Measurements from ENCODE around the gene BPIFB3. TPM values are rescaled to one million over a fixed set of nuclear protein-coding genes. Genes with fewer than 3 reads are reported as not detected.

Gene BPIFB3
- total and polyA plus RNA-seq, 2 of the 13 experiments (the other 11 are each of a cell fraction or from before 2014, with no cell fraction given), result 0.09 TPM; not detected in 1

DNA sequence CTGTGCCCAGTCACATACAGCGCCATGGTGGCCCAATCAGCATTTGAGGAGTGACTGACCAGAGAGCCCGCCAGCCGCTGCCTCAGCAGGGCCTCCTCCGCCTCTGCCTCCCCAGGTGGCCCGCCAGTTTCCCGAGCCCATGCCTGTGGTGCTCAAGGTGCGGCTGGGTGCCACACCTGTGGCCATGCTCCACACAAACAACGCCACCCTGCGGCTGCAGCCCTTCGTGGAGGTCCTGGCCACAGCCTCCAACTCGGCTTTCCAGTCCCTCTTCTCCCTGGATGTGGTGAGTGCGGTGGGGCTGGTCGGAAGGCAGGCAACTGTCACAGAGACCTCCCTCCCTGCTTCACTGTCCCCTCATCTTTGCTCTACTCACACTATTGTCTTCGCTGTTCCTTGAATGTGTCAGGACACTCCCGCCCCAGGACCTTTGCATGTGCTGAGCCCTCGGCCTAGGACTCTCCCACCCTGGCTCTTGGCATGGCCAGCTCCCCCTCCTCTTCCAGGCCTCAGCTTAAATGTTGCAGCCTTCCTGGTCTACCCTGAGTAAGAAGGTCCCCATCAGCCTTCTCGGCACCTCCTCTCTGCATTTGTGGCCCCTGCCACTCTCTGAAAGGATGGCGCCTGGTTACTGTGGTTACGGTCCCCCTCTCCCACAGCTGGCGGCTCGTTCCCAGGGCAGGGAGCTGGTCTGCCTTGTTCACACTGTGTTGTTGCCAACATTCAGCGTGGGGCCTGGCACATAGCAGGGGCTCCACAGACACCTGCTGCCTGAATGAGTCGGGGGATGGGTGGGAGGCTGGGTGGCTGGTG is 34.0 kb upstream of the BPIFB3 start (continued):
- TF ChIP-seq, protein P1, sequence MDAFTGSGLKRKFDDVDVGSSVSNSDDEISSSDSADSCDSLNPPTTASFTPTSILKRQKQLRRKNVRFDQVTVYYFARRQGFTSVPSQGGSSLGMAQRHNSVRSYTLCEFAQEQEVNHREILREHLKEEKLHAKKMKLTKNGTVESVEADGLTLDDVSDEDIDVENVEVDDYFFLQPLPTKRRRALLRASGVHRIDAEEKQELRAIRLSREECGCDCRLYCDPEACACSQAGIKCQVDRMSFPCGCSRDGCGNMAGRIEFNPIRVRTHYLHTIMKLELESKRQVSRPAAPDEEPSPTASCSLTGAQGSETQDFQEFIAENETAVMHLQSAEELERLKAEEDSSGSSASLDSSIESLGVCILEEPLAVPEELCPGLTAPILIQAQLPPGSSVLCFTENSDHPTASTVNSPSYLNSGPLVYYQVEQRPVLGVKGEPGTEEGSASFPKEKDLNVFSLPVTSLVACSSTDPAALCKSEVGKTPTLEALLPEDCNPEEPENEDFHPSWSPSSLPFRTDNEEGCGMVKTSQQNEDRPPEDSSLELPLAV (CRISPR knock-in tag; conservative IDR thresholded peaks at IDR 0.05; ENCODE audit: low read depth), result peak; percentile 79; the same call in 1 of the 2 replicates
- TF ChIP-seq, protein P2, sequence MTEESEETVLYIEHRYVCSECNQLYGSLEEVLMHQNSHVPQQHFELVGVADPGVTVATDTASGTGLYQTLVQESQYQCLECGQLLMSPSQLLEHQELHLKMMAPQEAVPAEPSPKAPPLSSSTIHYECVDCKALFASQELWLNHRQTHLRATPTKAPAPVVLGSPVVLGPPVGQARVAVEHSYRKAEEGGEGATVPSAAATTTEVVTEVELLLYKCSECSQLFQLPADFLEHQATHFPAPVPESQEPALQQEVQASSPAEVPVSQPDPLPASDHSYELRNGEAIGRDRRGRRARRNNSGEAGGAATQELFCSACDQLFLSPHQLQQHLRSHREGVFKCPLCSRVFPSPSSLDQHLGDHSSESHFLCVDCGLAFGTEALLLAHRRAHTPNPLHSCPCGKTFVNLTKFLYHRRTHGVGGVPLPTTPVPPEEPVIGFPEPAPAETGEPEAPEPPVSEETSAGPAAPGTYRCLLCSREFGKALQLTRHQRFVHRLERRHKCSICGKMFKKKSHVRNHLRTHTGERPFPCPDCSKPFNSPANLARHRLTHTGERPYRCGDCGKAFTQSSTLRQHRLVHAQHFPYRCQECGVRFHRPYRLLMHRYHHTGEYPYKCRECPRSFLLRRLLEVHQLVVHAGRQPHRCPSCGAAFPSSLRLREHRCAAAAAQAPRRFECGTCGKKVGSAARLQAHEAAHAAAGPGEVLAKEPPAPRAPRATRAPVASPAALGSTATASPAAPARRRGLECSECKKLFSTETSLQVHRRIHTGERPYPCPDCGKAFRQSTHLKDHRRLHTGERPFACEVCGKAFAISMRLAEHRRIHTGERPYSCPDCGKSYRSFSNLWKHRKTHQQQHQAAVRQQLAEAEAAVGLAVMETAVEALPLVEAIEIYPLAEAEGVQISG (CRISPR knock-in tag; IDR thresholded peaks at IDR 0.05), result no peak
- TF ChIP-seq, protein P3, sequence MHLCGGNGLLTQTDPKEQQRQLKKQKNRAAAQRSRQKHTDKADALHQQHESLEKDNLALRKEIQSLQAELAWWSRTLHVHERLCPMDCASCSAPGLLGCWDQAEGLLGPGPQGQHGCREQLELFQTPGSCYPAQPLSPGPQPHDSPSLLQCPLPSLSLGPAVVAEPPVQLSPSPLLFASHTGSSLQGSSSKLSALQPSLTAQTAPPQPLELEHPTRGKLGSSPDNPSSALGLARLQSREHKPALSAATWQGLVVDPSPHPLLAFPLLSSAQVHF (CRISPR knock-in tag; IDR thresholded peaks at IDR 0.05), result 0 out of 2 replicates have a peak, but pooled peaks have one; percentile 54
- 0 out of 2 replicates have a peak, but pooled peaks have one; percentile 0 for TF ChIP-seq KDM2A (CRISPR knock-in tag; IDR thresholded peaks at IDR 0.05; ENCODE audit: borderline replicate concordance, low read depth)
- TF ChIP-seq ZBTB7A (CRISPR knock-in tag; IDR thresholded peaks at IDR 0.05), result 0 out of 2 replicates have a peak, but pooled peaks have one; percentile 29
- peak; percentile 93 for TF ChIP-seq AGO2 (optimal IDR thresholded peaks at IDR 0.05; ENCODE audit: low read depth, low read length)
- TF ChIP-seq, protein P4, sequence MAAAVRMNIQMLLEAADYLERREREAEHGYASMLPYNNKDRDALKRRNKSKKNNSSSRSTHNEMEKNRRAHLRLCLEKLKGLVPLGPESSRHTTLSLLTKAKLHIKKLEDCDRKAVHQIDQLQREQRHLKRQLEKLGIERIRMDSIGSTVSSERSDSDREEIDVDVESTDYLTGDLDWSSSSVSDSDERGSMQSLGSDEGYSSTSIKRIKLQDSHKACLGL (CRISPR knock-in tag; IDR thresholded peaks at IDR 0.05), result peak; percentile 38; the same call in 1 of the 2 replicates
- TF ChIP-seq ZC3H13 (CRISPR knock-in tag; IDR thresholded peaks at IDR 0.05), result peak; percentile 82; the same call in 1 of the 2 replicates
- TF ChIP-seq, protein P5, sequence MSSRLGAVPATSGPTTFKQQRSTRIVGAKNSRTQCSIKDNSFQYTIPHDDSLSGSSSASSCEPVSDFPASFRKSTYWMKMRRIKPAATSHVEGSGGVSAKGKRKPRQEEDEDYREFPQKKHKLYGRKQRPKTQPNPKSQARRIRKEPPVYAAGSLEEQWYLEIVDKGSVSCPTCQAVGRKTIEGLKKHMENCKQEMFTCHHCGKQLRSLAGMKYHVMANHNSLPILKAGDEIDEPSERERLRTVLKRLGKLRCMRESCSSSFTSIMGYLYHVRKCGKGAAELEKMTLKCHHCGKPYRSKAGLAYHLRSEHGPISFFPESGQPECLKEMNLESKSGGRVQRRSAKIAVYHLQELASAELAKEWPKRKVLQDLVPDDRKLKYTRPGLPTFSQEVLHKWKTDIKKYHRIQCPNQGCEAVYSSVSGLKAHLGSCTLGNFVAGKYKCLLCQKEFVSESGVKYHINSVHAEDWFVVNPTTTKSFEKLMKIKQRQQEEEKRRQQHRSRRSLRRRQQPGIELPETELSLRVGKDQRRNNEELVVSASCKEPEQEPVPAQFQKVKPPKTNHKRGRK (CRISPR knock-in tag; IDR thresholded peaks at IDR 0.05), result peak; percentile 21; the same call in 1 of the 2 replicates
- TF ChIP-seq ZNF572 (CRISPR knock-in tag; IDR thresholded peaks at IDR 0.05), result 0 out of 2 replicates have a peak, but pooled peaks have one; percentile 40
- TF ChIP-seq ZMAT3 (CRISPR knock-in tag; conservative IDR thresholded peaks at IDR 0.05), result 0 out of 2 replicates have a peak, but pooled peaks have one; percentile 32
- peak; percentile 27; the same call in 1 of the 2 replicates for TF ChIP-seq ETV5 (CRISPR knock-in tag; IDR thresholded peaks at IDR 0.05; ENCODE audit: borderline replicate concordance)
- TF ChIP-seq GABPB1 (CRISPR knock-in tag; IDR thresholded peaks at IDR 0.05), result 0 out of 2 replicates have a peak, but pooled peaks have one; percentile 14
- peak; percentile 44; the same call in 1 of the 2 replicates for TF ChIP-seq CHD4 (IDR thresholded peaks at IDR 0.05; ENCODE audit: borderline replicate concordance, low read length)
- TF ChIP-seq XRCC5 (optimal IDR thresholded peaks at IDR 0.05; ENCODE audit: low read length), result peak; percentile 43
- TF ChIP-seq TP53 (CRISPR knock-in tag; conservative IDR thresholded peaks at IDR 0.05), result no peak
- TF ChIP-seq MEF2D (CRISPR knock-in tag; IDR thresholded peaks at IDR 0.05), result 0 out of 2 replicates have a peak, but pooled peaks have one; percentile 29
- TF ChIP-seq ZMYM3 (CRISPR knock-in tag; IDR thresholded peaks at IDR 0.05), result peak; percentile 55; the same call in 1 of the 2 replicates
- peak; percentile 59; the same call in 1 of the 2 replicates for TF ChIP-seq HNRNPL (IDR thresholded peaks at IDR 0.05; ENCODE audit: low read depth, low read length)
- peak; percentile 93 for TF ChIP-seq RBFOX2 (IDR thresholded peaks at IDR 0.05; ENCODE audit: low read depth, low read length)
- TF ChIP-seq ZNF879 (CRISPR knock-in tag; IDR thresholded peaks at IDR 0.05), result 0 out of 2 replicates have a peak, but pooled peaks have one; percentile 25
